Tongue (tissue), 2 donors: ENCODE data around the gene UST. TPM values are rescaled to one million over a fixed set of nuclear protein-coding genes. Genes with fewer than 3 reads are reported as not detected.
"Not testable (repeated sequence)": the region's sequence is repeated elsewhere in the genome, so short reads cannot be mapped to it uniquely, and the experiment has no call there.

ENCODE experiments used
- DNase-seq: peaks from one replicate; pipeline ENCODE4 v3.0.0-alpha.2; 2015
- total RNA-seq: library from RNA; depleted of rRNA; stranded (reverse); fragments of >200 nt; gene quantifications from one replicate; pipeline ENCODE4 v1.2.3, GENCODE V29; 2014

Gene UST
- total RNA-seq, 1 donor from 2014 or later = 15.0 TPM

DNA sequence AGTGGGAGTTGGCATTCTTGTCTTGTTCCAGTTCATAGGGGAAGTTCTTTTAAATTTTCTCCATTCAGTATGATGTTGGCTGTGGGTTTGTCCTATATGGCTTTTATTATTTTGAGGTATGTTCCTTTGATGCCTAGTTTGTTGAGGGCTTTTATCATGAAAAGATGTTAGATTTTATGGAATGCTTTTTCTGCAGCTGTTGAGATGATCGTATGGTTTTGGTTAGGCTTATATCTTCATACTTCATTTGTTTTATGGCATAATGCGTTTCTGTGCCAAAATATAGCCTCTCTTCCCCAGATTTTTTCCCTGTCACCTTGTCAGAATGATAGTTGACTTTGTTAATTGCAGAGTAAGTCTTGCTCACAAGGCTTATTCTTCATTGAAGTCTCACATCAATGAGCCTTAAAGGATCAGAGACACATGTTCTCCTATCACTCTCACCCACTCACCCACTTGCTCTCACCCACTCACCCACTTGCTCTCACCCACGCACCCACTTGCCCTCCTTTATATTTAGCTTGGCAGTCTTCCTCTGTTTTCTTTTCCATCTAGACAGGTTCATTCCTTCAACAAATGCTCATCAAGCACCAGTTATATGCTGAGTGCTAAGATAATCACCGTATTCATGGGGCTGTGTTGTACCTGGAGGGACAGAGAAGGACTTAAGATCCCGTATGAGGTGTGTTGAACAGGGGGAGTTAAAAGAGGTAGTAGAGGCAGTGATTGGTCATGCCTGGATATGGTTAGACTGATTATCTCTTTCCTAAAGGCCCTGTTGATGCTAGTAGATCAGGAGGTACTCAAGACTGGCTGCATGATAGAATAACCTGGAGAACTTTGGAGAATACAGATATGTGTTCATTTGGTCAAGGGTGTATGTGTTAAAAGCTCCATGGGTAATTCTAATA, 19.3 kb downstream of the UST start:
- no peak for DNase-seq

DNA sequence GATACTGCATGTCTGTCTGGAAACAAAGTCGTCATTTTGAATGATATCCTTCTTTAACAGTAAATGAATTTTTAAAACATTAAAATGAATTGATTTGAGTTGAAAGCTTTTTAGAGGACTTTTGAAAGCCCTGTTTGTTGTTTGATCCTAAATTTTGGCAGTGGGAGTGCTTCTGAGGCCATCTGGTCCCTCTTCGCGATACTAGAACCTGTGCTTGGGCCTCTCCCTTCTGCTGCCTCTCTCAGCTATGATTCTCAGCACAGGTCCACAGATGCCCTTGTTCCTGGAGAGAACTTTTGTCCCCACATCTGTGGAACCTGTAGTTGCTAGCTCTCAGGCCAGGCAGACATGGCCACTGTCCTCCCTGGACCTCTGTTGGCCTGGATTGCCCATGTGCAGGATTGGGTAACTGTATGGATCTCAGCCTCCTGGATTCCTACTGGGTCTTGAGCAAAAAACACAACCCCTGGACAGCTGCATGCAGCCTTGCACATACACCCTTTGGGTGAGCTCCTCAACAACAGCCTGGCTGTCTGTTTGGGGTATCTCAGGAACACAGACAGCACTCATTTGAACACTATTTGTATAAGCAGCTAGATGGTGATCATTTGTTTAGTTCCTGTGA, 21.9 kb downstream of the UST start:
- DNase-seq = no peak

DNA sequence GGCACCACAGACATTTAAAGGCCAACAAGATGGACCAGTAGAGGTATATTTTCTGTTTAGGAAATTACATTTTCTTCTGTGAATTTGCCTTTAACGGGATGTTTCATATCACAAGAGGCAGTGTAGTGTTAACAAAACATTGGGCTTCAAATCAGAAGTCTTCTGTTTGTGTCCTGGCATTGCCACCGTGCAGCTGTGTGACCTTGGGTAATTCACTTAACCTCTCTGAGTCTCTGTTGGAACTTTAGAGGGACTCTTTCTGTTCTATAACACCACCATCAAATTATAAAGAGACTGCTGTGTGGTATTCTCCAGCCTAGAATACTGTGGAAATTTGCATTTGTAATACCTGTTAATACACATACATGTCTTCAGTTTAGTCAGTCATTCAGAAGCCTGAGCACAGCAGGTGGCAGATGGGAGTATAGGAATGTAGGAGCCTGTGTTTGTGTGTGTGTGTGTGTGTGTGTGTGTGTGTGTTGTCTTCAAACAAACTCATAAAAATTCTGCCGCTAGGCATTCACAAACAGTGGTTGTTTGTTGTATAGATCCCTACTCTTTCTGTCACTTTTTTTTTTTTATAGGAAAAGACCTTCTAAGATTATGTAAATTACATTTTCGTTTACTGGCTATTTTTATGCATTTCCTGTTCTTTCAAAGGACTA, 22.6 kb downstream of the UST start:
- DNase-seq = no peak

DNA sequence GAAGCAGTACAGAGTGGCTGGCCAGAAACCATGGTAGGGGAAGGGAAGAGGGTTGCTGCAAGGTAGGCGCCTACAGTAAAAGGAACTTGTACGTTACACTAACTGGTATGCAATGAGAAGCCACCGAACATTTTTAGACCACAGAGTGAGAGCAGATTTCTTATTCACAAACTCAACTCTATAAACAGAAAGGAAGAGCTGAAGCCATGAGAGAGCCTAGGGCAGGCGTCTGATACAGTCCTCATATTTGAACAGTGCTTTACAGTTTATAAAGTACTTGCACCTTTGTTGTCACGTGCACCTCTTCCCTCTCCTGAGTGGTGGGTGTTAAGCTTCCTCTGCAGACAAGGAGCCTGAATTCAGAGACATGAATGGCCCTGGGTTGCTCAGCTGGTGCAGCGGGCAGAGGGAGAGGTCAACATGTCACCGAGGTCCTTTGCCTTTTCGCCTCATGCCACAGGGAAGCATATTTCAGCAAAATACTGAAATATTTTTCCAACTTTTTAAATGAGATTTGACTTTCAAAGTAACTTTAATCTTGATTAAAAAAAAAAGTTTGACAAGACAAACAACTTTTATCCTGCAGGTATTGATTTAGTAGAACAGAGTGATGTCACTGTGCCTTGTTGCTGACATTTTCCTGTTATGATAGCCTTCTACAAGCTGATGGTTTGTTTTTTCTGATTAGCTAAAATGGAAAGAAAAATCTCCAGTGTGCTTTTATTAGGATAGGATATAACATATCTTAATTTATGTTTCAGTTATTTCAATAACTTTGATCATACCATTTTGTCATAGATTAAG, 23.8 kb downstream of the UST start:
- no peak for DNase-seq

DNA sequence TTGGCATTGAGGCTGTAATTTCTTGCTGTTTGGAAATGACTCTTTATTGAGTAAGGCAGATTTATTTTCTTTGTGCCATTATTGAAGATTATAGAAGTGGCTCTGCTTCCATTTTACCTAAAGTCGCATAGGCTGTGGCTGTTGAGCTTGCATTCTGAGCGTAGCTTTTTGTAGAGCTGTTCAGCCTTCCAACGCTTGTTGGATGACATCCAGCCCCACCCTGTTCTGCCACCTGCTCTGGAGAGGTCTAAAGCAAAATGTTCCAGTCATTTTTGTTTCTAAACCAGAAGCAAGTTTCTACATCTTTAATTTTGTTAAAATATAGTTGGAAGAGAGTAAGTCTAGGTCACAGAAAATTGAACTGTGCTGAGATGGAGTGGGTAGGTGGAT, 24.4 kb downstream of the UST start:
- peak; percentile 69 for DNase-seq

DNA sequence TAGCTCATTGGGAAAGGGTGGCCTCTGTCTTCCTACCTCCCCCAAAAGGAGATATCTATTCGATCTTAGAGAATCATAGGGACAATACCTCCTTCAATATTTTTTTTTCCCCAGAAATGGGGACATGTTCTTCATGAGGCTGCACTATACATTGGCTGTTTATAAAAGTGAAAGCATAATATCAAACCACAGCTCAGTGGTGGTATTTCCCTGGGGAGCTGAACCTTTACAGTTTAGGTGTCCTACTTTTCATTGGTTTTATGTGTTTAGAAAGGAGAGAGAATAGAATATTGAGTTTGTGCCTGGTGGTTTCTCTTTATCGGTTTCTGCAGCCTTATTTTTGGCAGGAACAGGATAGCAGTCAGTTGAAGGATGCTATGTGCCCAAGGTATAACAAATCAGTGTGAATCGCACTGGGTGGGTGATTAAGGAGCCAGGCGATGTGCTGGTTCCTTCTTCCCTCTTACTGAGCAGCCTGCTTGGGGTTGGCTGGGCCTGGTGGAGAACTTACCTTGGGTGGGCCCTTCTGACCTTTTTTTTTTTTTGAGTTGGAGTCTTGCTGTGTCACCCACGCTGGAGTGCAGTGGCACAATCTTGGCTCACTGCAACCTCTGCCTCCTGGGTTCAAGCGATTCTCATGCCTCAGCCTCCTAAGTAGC, 25.2 kb downstream of the UST start:
- no peak for DNase-seq

DNA sequence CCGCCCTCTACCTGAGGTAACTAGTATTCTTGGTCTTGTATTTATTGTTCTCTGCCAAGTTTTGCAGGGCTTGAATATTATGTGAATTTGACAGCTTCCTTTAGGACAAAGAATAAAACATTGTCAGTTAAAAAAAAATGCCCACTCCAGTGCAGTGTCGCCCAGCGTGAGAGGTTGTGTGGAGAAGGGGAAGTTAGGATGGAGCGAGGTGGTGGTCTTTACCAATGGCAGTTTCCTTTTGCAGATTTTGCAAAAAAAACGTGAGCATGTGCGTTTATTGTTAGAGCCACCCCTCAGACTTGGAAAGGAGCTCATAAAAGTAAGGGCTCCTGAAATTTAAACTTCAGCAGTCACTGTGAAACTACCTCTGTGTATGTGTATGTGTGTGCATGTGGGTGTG, 28.3 kb downstream of the UST start:
- no peak for DNase-seq

DNA sequence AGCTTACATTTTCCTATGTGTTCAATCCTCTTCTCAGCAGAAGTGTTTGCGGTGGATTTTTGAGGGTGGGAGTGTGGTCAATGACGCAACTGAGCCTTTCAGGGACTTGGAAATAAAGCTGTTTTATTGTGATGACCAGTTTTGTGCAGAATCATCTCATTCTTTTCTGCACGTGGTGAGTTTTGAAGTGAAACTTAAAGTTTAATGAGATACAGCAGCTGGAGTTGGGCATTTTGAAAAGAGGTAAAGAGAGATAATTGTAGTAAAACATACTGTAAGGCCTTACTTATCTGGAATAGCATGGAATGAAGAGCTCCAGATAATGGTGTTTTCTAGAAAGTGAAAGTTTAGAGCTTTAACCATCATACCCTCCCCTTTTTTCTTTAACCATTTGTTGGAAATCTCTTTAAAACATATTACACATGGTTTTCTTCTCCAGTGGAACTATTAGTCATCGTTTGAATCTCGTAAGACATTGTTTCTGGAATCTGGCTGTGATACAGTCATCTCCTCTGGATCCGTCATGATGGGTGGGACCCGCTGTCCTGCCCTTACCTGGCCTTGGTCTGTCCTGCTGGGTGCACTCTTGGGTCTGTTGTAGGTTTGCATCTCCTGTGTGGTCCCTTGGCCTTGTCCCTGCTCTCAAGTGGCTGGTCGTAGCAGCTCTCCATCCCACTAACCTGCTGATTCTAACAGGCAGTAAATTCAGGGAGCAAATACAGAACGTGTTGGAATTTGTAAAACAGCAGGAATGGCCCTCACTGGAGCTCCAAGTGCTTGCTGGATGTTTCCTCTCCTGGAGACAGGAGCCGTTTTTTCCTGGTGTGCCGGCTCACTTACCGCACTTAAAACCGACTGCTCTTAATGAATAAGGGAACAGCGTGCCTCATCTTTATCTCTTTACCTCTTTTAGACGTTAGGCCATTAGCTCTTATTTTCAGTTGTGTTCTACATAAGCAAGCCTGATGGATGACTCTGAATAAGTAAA, 29.8 kb downstream of the UST start:
- DNase-seq = no peak

DNA sequence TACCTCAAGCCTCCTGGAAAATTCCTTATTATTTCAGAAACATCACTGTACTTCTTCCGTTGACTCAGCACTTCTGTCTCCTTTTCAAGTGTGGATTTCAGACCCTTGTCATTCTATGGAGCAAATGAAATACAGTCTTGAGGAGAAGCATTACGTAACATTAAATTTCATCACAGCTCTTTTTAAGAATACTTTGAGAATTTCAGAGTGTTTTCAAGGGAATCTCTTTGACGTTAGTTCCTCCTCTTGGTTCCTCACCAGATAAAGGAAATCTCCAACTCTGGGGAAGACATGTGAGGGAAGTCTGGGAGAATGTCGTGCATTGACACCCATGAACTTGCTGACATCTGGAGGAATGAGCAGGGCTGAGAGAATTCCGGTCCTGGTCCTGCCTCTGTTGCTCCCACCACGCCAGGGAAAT, 32.3 kb downstream of the UST start:
- DNase-seq = no peak

DNA sequence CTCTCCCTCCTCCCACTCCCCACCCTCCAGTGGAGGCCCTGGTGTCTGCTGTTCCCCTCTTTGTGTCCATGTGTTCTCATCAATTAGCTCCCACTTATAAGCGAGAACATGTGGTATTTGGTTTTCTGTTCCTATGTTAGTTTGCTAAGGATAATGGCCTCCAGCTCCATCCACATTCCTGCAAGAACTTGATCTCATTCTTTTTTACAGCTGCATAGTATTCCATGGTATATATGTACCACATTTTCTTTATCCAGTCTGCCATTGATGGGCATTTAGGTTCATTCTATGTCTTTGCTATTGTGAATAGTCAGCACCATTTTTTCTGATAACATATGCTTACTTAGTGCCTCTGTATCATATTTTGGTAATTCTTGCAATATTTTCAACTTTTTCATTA, 33.6 kb downstream of the UST start:
- DNase-seq = not testable (repeated sequence)

DNA sequence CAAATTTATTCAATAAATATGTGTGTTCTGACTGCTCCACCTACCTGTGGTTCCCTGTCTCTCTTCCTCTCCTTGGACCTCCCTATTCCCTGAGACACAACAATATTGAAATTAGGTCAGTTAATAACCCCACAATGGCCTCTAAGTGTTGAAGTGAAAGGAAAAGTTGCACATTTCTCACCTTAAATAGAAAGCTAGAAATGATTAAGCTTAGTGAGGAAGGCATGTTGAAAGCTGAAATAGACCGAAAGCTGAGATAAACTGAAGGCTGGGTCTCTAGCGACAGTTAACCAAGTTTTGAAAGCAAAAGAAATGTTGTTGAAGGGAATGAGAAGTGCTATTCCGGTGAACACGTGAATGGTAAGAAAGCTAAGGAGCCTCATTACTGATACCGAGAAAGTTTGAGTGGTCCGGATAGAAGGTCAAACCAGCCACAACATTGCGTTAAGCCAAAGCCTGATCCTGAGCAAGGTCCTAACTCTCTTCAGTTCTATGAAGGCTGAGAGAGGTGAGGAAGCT, 34.1 kb downstream of the UST start:
- DNase-seq = no peak

DNA sequence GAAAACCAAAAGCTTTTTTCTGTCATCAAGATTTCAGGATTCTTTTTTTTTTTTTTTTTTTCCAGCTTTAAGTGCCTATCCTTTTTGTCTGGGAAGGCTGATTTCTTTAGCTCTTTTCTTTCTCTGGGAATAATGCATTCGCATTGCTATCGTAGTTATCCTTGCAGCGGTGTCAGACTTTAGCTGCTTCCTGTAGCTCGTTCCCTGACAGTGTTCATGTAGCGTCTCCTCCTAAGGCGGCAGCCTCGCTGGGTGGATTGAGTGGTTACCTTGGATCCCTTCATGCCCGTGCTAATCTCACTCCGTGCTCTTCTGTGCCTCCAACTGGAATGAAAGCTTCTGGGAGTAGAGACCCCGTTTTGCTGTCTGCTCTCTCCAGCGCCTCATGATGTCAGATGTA, 43.1 kb downstream of the UST start:
- no peak for DNase-seq

DNA sequence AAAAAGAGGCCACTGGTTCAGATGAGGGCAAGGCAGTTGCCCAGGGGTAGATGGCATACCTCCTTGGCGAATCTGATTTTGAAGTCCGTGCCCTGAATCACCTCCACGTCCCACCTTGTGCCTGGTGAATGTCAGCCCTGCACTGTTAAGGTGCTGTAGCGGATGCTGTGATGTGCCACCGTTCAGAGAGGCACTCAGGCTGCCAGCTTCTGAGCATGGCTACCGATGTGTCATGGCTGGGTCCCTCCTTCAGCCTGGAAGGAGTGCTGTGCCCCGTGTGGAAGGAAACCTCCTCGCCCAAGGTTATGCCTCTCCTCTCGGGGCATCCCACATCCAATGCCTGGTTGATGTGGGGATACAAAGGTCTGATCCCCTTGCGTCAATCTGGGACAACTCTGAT, 43.6 kb downstream of the UST start:
- no peak for DNase-seq

DNA sequence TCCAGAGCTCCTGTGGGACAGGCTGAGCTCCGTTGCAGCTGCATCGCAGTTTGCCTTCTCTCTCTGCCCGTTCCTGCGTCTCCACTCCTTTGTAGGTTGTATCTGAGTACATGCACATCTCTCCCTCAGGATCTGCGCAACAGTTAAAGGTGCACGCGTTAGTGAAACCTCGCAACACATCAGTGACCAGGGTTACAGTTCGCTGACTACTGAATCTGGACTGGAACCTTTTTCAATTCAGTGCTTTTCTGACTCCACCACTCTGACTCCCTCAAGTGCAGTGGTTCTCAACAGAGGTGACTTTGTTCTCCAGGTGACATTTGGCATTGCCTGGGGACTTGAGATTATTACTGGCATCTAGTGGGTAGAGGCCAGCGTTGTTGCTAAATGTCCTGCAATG, 44.0 kb downstream of the UST start:
- DNase-seq = no peak

DNA sequence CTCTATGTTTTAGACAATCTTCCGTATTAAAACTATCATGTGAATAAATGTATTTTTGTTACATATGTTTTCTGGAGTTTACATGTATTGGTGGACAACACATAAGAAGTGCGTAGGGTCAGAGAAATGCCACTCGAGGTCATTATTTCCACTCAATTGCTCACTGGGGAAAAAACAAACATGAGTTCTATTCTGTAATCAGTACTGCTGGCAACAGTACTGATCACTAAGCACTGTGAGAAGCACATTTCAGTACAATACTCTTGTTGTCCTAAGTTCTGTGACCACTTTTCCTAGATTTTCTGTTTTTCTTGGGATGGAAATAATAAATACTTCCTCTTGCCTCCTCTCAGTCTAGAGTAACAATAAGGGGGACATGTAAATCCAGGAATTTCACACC, 44.5 kb downstream of the UST start:
- no peak for DNase-seq

DNA sequence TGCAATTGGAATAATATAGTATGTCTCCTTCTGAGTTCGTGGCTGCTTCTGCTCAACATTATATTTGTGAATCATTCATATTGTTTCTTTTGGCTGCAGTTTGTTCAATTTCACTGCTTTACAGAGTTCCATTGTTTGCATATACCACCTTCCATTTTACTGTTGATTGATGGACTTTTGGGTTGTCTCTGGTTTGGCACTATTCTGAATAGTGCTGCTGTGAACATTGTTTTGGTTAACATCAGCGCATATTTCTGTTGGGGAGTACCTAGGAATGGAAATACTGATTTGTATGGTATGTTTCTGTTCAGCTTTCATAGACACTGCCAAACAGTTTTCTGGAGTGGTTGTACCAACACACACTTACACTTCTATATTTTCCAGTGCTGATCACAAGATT, 46.9 kb downstream of the UST start:
- no peak for DNase-seq

DNA sequence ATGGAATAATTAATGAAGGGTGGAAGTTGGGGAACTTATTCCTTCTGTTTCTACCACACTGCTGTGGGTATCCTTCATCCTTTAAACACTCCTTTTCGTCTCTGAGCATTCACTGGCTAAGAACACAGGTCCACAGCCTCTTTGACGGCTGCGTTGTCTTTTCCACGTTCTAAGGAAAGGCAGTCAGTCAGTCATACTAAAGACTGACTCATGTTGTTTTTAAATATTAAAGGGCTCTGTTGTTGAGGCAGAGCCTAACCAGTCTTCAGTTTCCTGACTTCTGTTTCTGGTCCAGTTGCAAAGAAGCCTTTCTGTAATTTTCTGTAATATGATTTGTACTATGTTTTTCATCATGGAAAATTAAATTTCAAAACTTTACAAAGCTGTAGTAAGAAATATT, 48.0 kb downstream of the UST start:
- DNase-seq = no peak

DNA sequence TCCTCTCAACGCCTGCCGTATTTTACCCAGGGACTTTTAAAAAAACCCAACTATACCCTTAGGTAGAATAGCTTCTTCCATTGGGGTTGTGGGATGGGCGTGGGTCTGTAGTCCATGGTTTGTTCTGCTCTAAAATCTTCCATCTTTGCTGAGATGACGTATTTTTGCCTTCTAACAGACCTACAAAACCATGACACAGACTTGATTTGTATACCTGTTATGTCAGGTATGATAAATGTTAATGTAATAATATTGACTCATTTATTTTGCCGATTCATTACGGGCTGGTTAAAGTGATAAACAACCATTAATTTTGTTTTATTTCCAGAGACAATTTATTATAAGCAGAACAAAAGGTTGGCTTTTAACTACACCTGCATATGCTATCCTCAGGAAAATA, 48.7 kb downstream of the UST start:
- no peak for DNase-seq

DNA sequence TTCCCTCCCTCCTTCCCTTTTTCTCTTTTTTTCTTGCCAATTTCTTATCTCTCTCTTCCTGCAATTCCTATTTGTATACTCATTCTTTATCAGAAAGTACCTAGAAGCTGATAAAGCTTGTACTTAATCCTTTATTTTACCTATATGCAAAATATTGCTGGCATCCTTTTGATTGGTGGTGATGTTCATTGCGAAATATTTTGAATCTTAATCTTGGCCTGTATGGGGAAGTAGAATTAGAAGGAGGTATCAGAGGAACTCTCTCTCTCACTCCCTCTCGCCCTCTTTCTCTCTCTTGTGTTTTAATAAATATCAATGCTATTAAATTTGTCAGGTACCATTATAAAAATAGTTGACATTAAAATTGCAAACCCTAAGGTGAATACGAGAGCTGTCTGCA, 52.8 kb downstream of the UST start:
- DNase-seq = no peak

DNA sequence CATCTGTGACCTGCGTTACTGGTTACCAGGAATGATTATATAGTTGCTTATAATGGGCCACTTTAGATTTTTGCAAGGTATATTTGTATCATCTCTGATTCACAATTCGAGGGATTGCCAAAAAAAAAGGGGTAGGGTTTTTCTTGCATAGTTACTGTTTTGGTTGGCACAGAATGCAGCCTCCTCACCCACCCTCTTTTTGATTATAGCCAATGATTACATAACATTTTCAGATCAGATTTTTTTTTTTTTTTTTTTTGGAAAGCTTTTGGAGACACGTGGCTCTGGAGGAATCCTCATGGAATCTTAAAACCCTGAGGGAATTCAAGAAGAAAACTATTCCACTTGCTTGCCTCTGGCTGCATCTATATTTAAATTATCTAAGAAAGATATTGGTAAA, 53.7 kb downstream of the UST start:
- no peak for DNase-seq

DNA sequence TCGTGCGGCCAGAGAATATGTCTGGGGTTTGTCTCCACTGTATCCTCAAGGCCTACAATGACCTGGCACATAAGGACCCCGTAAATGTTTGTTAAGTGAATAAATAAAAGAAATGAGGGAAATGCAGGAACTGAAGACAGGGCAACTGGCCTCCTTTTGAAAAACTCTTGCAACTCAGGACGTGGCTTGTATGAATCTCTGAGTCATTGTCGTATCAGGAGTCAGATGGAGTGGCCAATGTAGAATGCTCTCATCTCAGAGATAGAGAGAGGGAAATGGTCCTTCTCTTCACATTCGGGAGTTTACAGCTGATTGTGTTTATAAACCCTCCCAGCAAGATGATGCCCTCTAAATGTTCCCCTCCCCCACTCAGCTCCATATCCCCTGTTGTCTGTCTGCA, 57.1 kb downstream of the UST start:
- no peak for DNase-seq
